SHP77 treated with DMSO at 0.1 percent for 48 hours (cell line): ENCODE results near the gene GPR82.
"Not testable (repeated sequence)": the region's sequence is repeated elsewhere in the genome, so short reads cannot be mapped to it uniquely, and the experiment has no call there.

ENCODE experiments used
- DNase-seq: peaks from one replicate; lab custom pipeline; 2025; lab: John Stamatoyannopoulos, UW

GPR82 gene

GRCh38 chrX:41723826-41724225, at the start of gene GPR82:
TSS of gene GPR82 (plus strand) at chrX:41724181. CDS start at chrX:41727027, 2,846 bp downstream.
- DNase-seq: no peak

- not testable (repeated sequence) for DNase-seq
Observed at GRCh38 chrX:41676361-41676760, 47.6 kb upstream of the GPR82 start.

GRCh38 chrX:41677183-41678060, 46.6 kb upstream of the GPR82 start:
- DNase-seq: no peak

- DNase-seq: no peak
Observed at GRCh38 chrX:41684138-41684537, 39.8 kb upstream of the GPR82 start.

GRCh38 chrX:41684940-41685339, 39.0 kb upstream of the GPR82 start:
- no peak for DNase-seq

GRCh38 chrX:41686788-41687187, 37.2 kb upstream of the GPR82 start:
- no peak for DNase-seq

GRCh38 chrX:41688156-41688555, 35.8 kb upstream of the GPR82 start:
- no peak for DNase-seq

GRCh38 chrX:41688835-41689234, 35.1 kb upstream of the GPR82 start, which contains the start of gene GPR34:
TSS of gene GPR34 (plus strand) at chrX:41688973. CDS start at chrX:41695634, 6,661 bp downstream.
- DNase-seq: no peak

GRCh38 chrX:41689711-41690110, 34.3 kb upstream of the GPR82 start:
- DNase-seq: no peak

- DNase-seq: no peak
Observed at GRCh38 chrX:41692162-41692749, 31.7 kb upstream of the GPR82 start.

GRCh38 chrX:41693024-41693423, 31.0 kb upstream of the GPR82 start:
- no peak for DNase-seq

GRCh38 chrX:41695426-41695825, 28.6 kb upstream of the GPR82 start:
- DNase-seq: no peak

GRCh38 chrX:41703574-41704029, 20.4 kb upstream of the GPR82 start:
- DNase-seq: no peak

GRCh38 chrX:41705042-41705441, 18.9 kb upstream of the GPR82 start:
- no peak for DNase-seq

GRCh38 chrX:41705680-41706374, 18.2 kb upstream of the GPR82 start:
- no peak for DNase-seq

GRCh38 chrX:41707218-41707617, 16.8 kb upstream of the GPR82 start:
- no peak for DNase-seq

GRCh38 chrX:41708486-41708885, 15.5 kb upstream of the GPR82 start:
- no peak for DNase-seq

- no peak for DNase-seq
Observed at GRCh38 chrX:41711021-41711667, 12.8 kb upstream of the GPR82 start.

GRCh38 chrX:41716222-41716621, 7.8 kb upstream of the GPR82 start:
- DNase-seq: no peak

- no peak for DNase-seq
Observed at GRCh38 chrX:41716767-41717473, 7.1 kb upstream of the GPR82 start.

- no peak for DNase-seq
Observed at GRCh38 chrX:41718481-41719235, 5.3 kb upstream of the GPR82 start.
